KMS-11 (cell line): ENCODE measurements around the gene CDH5.
"Not testable (repeated sequence)": the region's sequence is repeated elsewhere in the genome, so short reads cannot be mapped to it uniquely, and the experiment has no call there.

Source experiments
- H2AFZ ChIP-seq: fragments of 200-600 bp; sonication (generic); 2 replicates; pipeline ENCODE4 v1.6.1; 2016; ENCODE audit warnings: antibody characterized with exemption, mixed run types, low read depth
- H3K27ac ChIP-seq: fragments of 200-600 bp; sonication (generic); 2 replicates; pipeline ENCODE4 v1.6.1; 2016; ENCODE audit warnings: mild to moderate bottlenecking, mixed run types
- H3K27me3 ChIP-seq: fragments of 200-600 bp; sonication (generic); 2 replicates; pipeline ENCODE4 v1.6.1; 2017; ENCODE audit warnings: mild to moderate bottlenecking, low read depth, mixed run types, moderate library complexity; ENCODE audit not compliant: insufficient read depth
- H3K36me3 ChIP-seq: fragments of 200-600 bp; sonication (generic); 2 replicates; pipeline ENCODE4 v1.6.1; 2017; ENCODE audit warnings: mild to moderate bottlenecking, mixed run types; ENCODE audit not compliant: insufficient read depth
- H3K4me1 ChIP-seq: fragments of 200-600 bp; sonication (generic); 2 replicates; pipeline ENCODE4 v1.6.1; 2016; ENCODE audit warnings: mild to moderate bottlenecking, low read depth, mixed run types; ENCODE audit not compliant: poor library complexity, severe bottlenecking
- H3K4me2 ChIP-seq: fragments of 200-600 bp; sonication (generic); 2 replicates; pipeline ENCODE4 v1.7.0; 2016; ENCODE audit warnings: mild to moderate bottlenecking, mixed run types
- H3K4me3 ChIP-seq: fragments of 200-600 bp; sonication (generic); IDR thresholded peaks from 2 replicates; pipeline ENCODE4 v1.6.1; 2017; ENCODE audit warnings: low read depth, low read length, mixed read lengths; ENCODE audit not compliant: insufficient read depth
- H3K79me2 ChIP-seq: fragments of 200-600 bp; sonication (generic); 2 replicates; pipeline ENCODE4 v1.6.1; 2016; ENCODE audit warnings: low read depth, mixed run types; ENCODE audit not compliant: insufficient read depth
- H3K9ac ChIP-seq: fragments of 200-600 bp; sonication (generic); 2 replicates; pipeline ENCODE4 v1.6.1; 2016; ENCODE audit warnings: mild to moderate bottlenecking, mixed run types
- H4K20me1 ChIP-seq: fragments of 200-600 bp; sonication (generic); 2 replicates; pipeline ENCODE4 v1.6.1; 2016; ENCODE audit warnings: mild to moderate bottlenecking, mixed run types; ENCODE audit not compliant: insufficient read depth
- TF ChIP-seq, protein P1 (sequence below): fragments of 200-600 bp; sonication (generic); conservative IDR thresholded peaks from 2 replicates; pipeline ENCODE4 v1.6.1; 2017; ENCODE audit warnings: low read depth, mild to moderate bottlenecking, antibody characterized with exemption, low read length, moderate library complexity, mixed read lengths

CDH5 gene

GRCh38 chr16:66447491-66447890 lies 81.0 kb downstream of the CDH5 start:
- H3K4me3 ChIP-seq, result no peak overlapping the region
- TF ChIP-seq, protein P1, sequence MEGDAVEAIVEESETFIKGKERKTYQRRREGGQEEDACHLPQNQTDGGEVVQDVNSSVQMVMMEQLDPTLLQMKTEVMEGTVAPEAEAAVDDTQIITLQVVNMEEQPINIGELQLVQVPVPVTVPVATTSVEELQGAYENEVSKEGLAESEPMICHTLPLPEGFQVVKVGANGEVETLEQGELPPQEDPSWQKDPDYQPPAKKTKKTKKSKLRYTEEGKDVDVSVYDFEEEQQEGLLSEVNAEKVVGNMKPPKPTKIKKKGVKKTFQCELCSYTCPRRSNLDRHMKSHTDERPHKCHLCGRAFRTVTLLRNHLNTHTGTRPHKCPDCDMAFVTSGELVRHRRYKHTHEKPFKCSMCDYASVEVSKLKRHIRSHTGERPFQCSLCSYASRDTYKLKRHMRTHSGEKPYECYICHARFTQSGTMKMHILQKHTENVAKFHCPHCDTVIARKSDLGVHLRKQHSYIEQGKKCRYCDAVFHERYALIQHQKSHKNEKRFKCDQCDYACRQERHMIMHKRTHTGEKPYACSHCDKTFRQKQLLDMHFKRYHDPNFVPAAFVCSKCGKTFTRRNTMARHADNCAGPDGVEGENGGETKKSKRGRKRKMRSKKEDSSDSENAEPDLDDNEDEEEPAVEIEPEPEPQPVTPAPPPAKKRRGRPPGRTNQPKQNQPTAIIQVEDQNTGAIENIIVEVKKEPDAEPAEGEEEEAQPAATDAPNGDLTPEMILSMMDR, result no peak

DNA sequence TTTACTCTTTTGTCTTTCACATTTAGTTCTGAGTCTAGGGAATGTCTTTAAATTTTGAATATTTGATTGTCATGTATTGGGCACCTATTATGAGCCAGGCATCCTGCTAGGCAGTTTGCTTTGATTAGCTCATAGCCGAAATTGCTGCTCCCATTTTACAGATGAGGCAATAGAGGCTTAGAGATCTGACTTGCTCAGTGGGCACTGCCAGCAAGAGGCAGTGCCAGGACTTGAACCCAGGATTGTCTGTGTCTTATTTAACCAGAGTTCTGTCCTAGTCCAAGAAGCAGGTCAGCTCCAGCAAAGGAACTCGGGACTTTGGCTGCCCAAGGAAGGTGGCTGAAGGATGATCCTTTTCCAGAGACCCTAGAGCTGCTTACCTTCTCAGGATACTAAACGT lies 85.1 kb downstream of the CDH5 start:
- Histone ChIP-seq H3K27me3 (no peaks in the 10 kb centered on the region), H3K4me2 (no peak overlapping the region), H3K36me3 (no peaks in the 10 kb centered on the region), H3K27ac (no peak overlapping the region), H3K4me3 (no peak overlapping the region), H4K20me1 (no peaks in the 10 kb centered on the region), H3K9ac (no peak overlapping the region), H3K4me1 (no peaks in the 10 kb centered on the region), H2AFZ (no peak overlapping the region), H3K79me2 (no peaks in the 10 kb centered on the region)
- TF ChIP-seq, protein P1, result no peak

More at GRCh38 chr16:66447491-66447890, 81.0 kb downstream of the CDH5 start:
- no peak overlapping the region for H2AFZ ChIP-seq
- H4K20me1 ChIP-seq, result no peaks in the 10 kb centered on the region
- no peaks in the 10 kb centered on the region for H3K27me3 ChIP-seq
- no peaks in the 10 kb centered on the region for H3K4me1 ChIP-seq
- no peaks in the 10 kb centered on the region for H3K79me2 ChIP-seq
- H3K4me2 ChIP-seq, result no peak overlapping the region
- H3K27ac ChIP-seq, result no peak overlapping the region
- H3K36me3 ChIP-seq, result no peaks in the 10 kb centered on the region
- H3K9ac ChIP-seq, result no peak overlapping the region

DNA sequence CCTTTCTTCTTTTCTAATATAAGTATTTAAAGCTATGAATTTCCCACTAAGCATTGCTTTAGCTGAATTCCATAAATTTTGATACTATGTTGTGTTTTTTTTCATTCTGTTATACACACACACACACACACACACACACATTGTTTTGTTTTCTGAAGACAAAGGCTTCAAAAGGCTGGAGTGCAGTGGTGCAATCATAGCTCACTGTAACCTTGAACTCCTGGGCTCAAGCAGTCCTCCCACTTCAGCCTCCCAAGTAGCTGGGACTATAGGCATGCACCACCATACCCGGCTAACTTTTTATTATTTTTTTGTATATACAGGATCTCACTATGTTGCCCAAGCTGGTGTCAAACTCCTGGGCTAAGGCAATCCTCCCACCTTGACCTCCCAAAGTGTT lies 86.7 kb downstream of the CDH5 start:
- H3K4me2 ChIP-seq, H3K4me3 ChIP-seq, H2AFZ ChIP-seq, H4K20me1 ChIP-seq, H3K79me2 ChIP-seq, H3K36me3 ChIP-seq, H3K27ac ChIP-seq, H3K9ac ChIP-seq, H3K27me3 ChIP-seq, H3K4me1 ChIP-seq: not testable (repeated sequence)
